K562 (cell line): ENCODE data around the gene SLC39A11. TPM values are rescaled to one million over a fixed set of nuclear protein-coding genes. Genes with fewer than 3 reads are reported as not detected.
"Not testable (repeated sequence)": the region's sequence is repeated elsewhere in the genome, so short reads cannot be mapped to it uniquely, and the experiment has no call there.

Experiments used
- ATAC-seq: fragments of 200-7000 bp; cut with Tn5 transposase; 3 replicates; pipeline ENCODE4 v1.9.1; 2020; ENCODE audit warnings: moderate library complexity
- BruUV-seq: library from RNA; stranded (reverse); fragments of 400-500 nt; replicated peaks from 2 replicates; lab custom pipeline; 2021; lab: Mats Ljungman, UMichigan
- CTCF ChIA-PET: fragments of 300-600 bp; formaldehyde crosslinking; extraction: SDS; loops from one replicate; lab custom pipeline; 2021; ENCODE audit warnings: low intra/inter-chr PET ratio; lab: Yijun Ruan, JAX
- POLR2A ChIA-PET: fragments of 300-600, 350-650 bp; sonication (Branson Sonifier 250); formaldehyde crosslinking; extraction: SDS; loops from one replicate; lab custom pipeline; 2021; ENCODE audit warnings: antibody characterized with exemption, inconsistent platforms; lab: Yijun Ruan, JAX
- DNase-seq, 4 experiments: peaks; one replicate each; pipeline versions ENCODE4 v3.0.0 to v3.0.0-alpha.2; 2011 to 2018; ENCODE audit warnings: low spot score in 3 of 4, mixed read lengths in 3 of 4; ENCODE audit errors: extremely low read depth in 1 of 4
- FAIRE-seq: peaks from 2 replicates; lab custom pipeline; 2011; peaks lifted over from hg19 to GRCh38; lab: Jason Lieb, UNC
- H2AFZ ChIP-seq: 2 replicates; pipeline ENCODE4 v1.6.0; 2011; ENCODE audit warnings: low read depth, low read length, control low read depth, inconsistent platforms
- H3K27ac ChIP-seq: fragments of 200-600 bp; 3 replicates; pipeline ENCODE4 v1.8.0; 2011; ENCODE audit warnings: low read depth, mild to moderate bottlenecking, control low read depth, inconsistent platforms, low read length, moderate library complexity, mixed read lengths; ENCODE audit errors: extremely low read depth
- H3K27me3 ChIP-seq, 2 experiments: fragments of 300-600 bp in 1 of 2; 2 replicates in 1 of 2; 3 replicates in 1 of 2; pipeline versions ENCODE4 v1.6.0 to v1.8.0; 2011; ENCODE audit warnings: inconsistent platforms in 2 of 2, low read length in 2 of 2, mild to moderate bottlenecking in 1 of 2, mixed read lengths in 1 of 2, moderate library complexity in 1 of 2; ENCODE audit not compliant: control insufficient read depth in 2 of 2, insufficient read depth in 2 of 2
- H3K36me3 ChIP-seq: fragments of 300-600 bp; 3 replicates; pipeline ENCODE4 v1.8.0; 2011; ENCODE audit warnings: mild to moderate bottlenecking, low read length, inconsistent platforms; ENCODE audit not compliant: control insufficient read depth, insufficient read depth
- H3K4me1 ChIP-seq, 2 experiments: fragments of 200-600 bp in 1 of 2; replicated peaks in 1 of 2; 2 replicates in 1 of 2; 3 replicates in 1 of 2; pipeline versions ENCODE4 v1.5.1 to v1.8.0; 2011; ENCODE audit warnings: inconsistent platforms in 2 of 2, low read length in 2 of 2, mild to moderate bottlenecking in 1 of 2, mixed read lengths in 1 of 2, moderate library complexity in 1 of 2; ENCODE audit not compliant: control insufficient read depth in 2 of 2, insufficient read depth in 2 of 2
- H3K4me2 ChIP-seq: 2 replicates; pipeline ENCODE4 v1.6.1; 2011; ENCODE audit warnings: low read length, control low read depth, inconsistent platforms, mixed read lengths; ENCODE audit not compliant: insufficient read depth
- H3K4me3 ChIP-seq: fragments of 200-600 bp; sonication (generic), shearing (Covaris generic); 2 replicates; pipeline ENCODE4 v1.5.1; 2016; ENCODE audit warnings: control low read depth, inconsistent platforms
- H3K79me2 ChIP-seq: fragments of 200-600 bp; 3 replicates; pipeline ENCODE4 v1.8.0; 2011; ENCODE audit warnings: low read length, inconsistent platforms; ENCODE audit not compliant: control insufficient read depth, insufficient read depth
- H3K9ac ChIP-seq, 2 experiments: 2 replicates each; pipeline versions ENCODE4 v1.6.0 to v1.6.1; 2011; ENCODE audit warnings: low read depth in 2 of 2, low read length in 2 of 2, control low read depth in 1 of 2, inconsistent platforms in 1 of 2, mild to moderate bottlenecking in 1 of 2, mixed read lengths in 1 of 2; ENCODE audit not compliant: insufficient read depth in 1 of 2
- H3K9me1 ChIP-seq: one replicate; pipeline ENCODE4 v1.6.0; 2011; ENCODE audit warnings: inconsistent platforms, mild to moderate bottlenecking, low read length, moderate library complexity; ENCODE audit not compliant: control insufficient read depth, insufficient read depth
- H3K9me3 ChIP-seq: replicated peaks from 2 replicates; pipeline ENCODE4 v1.5.1; 2011; ENCODE audit warnings: low read depth, low read length, inconsistent platforms; ENCODE audit not compliant: control insufficient read depth, insufficient read depth
- H4K20me1 ChIP-seq: replicated peaks from 2 replicates; pipeline ENCODE4 v1.6.1; 2011; ENCODE audit warnings: low read length, inconsistent platforms, mixed read lengths; ENCODE audit not compliant: control insufficient read depth, insufficient read depth
- HNRNPK ChIP-seq: fragments of 200-400 bp; formaldehyde crosslinking; IDR thresholded peaks from one replicate; pipeline ENCODE4 v1.6.1; 2018; ENCODE audit warnings: mild to moderate bottlenecking, low read depth, low read length; ENCODE audit not compliant: poor library complexity, severe bottlenecking
- RBFOX2 ChIP-seq: fragments of 200-400 bp; formaldehyde crosslinking; IDR thresholded peaks from 2 replicates; pipeline ENCODE4 v1.6.1; 2017; ENCODE audit warnings: low read depth, mild to moderate bottlenecking, low read length, moderate library complexity
- RREB1 ChIP-seq: fragments of 250-450 bp; sonication (Bioruptor Pico); IDR thresholded peaks from 2 replicates; pipeline ENCODE4 v1.4.0; 2020
- USF2 ChIP-seq: sonication (generic); formaldehyde crosslinking; IDR thresholded peaks from 2 replicates; pipeline ENCODE4 v1.5.0; 2020; ENCODE audit warnings: missing genetic modification reagents
- ZNF324 ChIP-seq: fragments of 250-450 bp; sonication (Bioruptor Pico); IDR thresholded peaks from 2 replicates; pipeline ENCODE4 v1.4.0; 2020; ENCODE audit warnings: mild to moderate bottlenecking
- ZNF76 ChIP-seq: fragments of 250-450 bp; sonication (Bioruptor Pico); IDR thresholded peaks from 2 replicates; pipeline ENCODE4 v1.4.0; 2020; ENCODE audit warnings: mild to moderate bottlenecking, moderate library complexity, borderline replicate concordance
- WGBS: fragments of 100-300 bp; shearing (Covaris generic); methylation state at CpG from one replicate; pipeline ENCODE4 v1.1.6; 2016; ENCODE audit warnings: low coverage, mixed read lengths; ENCODE audit not compliant: insufficient coverage; ENCODE audit errors: missing lambda C conversion rate; 5-methylcytosine and 5-hydroxymethylcytosine counted together
- in situ Hi-C: fragments of 300-500 bp; cut with MboI; formaldehyde crosslinking; loops from 4 replicates; pipeline ENCODE4 v1.15.0; 2018; ENCODE audit warnings: inconsistent platforms, mixed read lengths
- intact Hi-C: fragments of 100-400 bp; cut with micrococcal nuclease; formaldehyde crosslinking; loops from 2 replicates; pipeline ENCODE4 v1.14.2; 2022
- polyA plus RNA-seq, 8 experiments: library from polyadenylated mRNA; depleted of rRNA in 4 of 8; stranded (reverse) in 5 of 8; unstranded in 3 of 8; fragments of >200 nt; fragmentation: Nextera tagmentation in 2 of 8; fragmentation: Illumina TruSeq in 1 of 8; extraction: Ambion mirVana in 2 of 8; extraction: Trizol in 1 of 8; gene quantifications; 2 replicates each; pipeline versions ENCODE4 v1.2.1 to v1.2.3, GENCODE V29; 2011 to 2014; ENCODE audit warnings: inconsistent platforms in 1 of 8, missing spikeins in 1 of 8
- total RNA-seq, 7 experiments: library from RNA; depleted of rRNA in 6 of 7; stranded (reverse); fragments of >200 nt in 6 of 7; fragmentation: Illumina TruSeq in 2 of 7; extraction: Trizol in 2 of 7; gene quantifications; 2 replicates each; pipeline versions ENCODE4 v1.2.1 to v1.2.3, GENCODE V29; 2011 to 2021; ENCODE audit warnings: low replicate concordance in 1 of 7

Gene SLC39A11
- total and polyA plus RNA-seq, 9 of the 15 experiments (the other 6 are each of a cell fraction or from before 2014, with no cell fraction given): 10.5 to 26.4 (median 13.4) TPM

DNA sequence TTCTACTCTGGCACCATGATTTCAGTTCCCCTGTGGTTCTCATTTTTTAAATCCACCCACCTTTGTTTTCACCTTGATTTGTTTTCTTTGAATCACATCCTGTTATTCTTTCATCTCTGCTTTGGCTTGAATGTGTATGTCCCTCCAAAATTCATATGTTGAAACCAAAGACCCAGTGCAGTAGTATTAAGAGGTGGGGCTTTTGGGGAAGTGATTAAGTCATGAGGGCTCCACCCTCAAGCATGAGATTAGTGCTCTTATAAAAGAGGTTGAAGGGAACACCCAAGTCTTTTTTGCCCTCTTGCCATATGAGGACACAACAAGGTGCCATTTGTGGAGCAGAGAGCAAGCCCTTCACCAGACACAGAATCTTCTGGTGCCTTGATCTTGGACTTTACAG, 382.3 kb downstream of the SLC39A11 start (continued):
- no peak for TF ChIP-seq RREB1 (CRISPR knock-in tag)
- no peak for TF ChIP-seq USF2 (CRISPR knock-in tag)
- TF ChIP-seq RBFOX2: no peak
- TF ChIP-seq ZNF324 (CRISPR knock-in tag): no peak
- TF ChIP-seq HNRNPK: no peak
- TF ChIP-seq ZNF76 (CRISPR knock-in tag): no peak

GRCh38 chr17:72708682-72709081, 383.8 kb downstream of the SLC39A11 start:
- H4K20me1 ChIP-seq, intact Hi-C loops, H2AFZ ChIP-seq, BruUV-seq, H3K4me2 ChIP-seq, H3K9me3 ChIP-seq, ATAC-seq, H3K27me3 ChIP-seq, H3K27ac ChIP-seq, POLR2A ChIA-PET, H3K79me2 ChIP-seq, H3K4me1 ChIP-seq, H3K36me3 ChIP-seq, DNase-seq, FAIRE-seq, in situ Hi-C loops, H3K9me1 ChIP-seq, H3K4me3 ChIP-seq, H3K9ac ChIP-seq, CTCF ChIA-PET: not testable (repeated sequence)
- WGBS: 25% methylated on average over 2 of the region's 9 CpGs
